Prostate gland (tissue), 2 donors: Measurements from ENCODE around the gene SET. TPM values are rescaled to one million over a fixed set of nuclear protein-coding genes. Genes with fewer than 3 reads are reported as not detected.

Source experiments
- DNase-seq: peaks from one replicate; pipeline ENCODE4 v3.0.0-alpha.2; 2019; ENCODE audit warnings: low spot score
- H3K27ac ChIP-seq, 2 donors: fragments of 200-600 bp; sonication (generic); 2 replicates each; pipeline ENCODE4 v1.5.1; 2017 to 2019
- H3K27me3 ChIP-seq: fragments of 200-600 bp; sonication (generic); replicated peaks from 2 replicates; pipeline ENCODE4 v1.5.1; 2019; ENCODE audit not compliant: insufficient read depth
- H3K36me3 ChIP-seq, 2 donors: fragments of 200-600 bp; sonication (generic); 1 replicate in 1 of 2; 2 replicates in 1 of 2; pipeline versions ENCODE4 v1.5.1 to v1.8.1; 2017 to 2019
- H3K4me1 ChIP-seq: fragments of 200-600 bp; sonication (generic); replicated peaks from 2 replicates; pipeline ENCODE4 v1.5.1; 2019
- H3K4me3 ChIP-seq, 2 donors: fragments of 200-600 bp; sonication (generic); 2 replicates each; pipeline ENCODE4 v1.5.1; 2017 to 2019
- H3K9me3 ChIP-seq: fragments of 200-600 bp; sonication (generic); 2 replicates; pipeline ENCODE4 v1.5.1; 2017
- POLR2A ChIP-seq: fragments of 450-650 bp; IDR thresholded peaks from one replicate; pipeline ENCODE4 v1.6.1; 2016; ENCODE audit warnings: antibody characterized with exemption, mild to moderate bottlenecking
- POLR2AphosphoS5 ChIP-seq: sonication (generic); formaldehyde crosslinking; IDR thresholded peaks from one replicate; pipeline ENCODE4 v1.6.1; 2017; ENCODE audit warnings: antibody characterized with exemption
- WGBS: methylation state at CpG from one replicate; pipeline ENCODE4 v1.1.5; 2018; 5-methylcytosine and 5-hydroxymethylcytosine counted together
- intact Hi-C: fragments of 100-400 bp; cut with DNase I; formaldehyde crosslinking; loops from one replicate; pipeline ENCODE4 v1.14.2; 2022
- total RNA-seq, 2 donors: library from RNA; depleted of rRNA; stranded (reverse); fragments of >200 nt; gene quantifications; one replicate each; pipeline ENCODE4 v1.1.0, GENCODE V29; 2016
- TF ChIP-seq, protein P1 (sequence below), 4 experiments: fragments of 200-600 bp in 2 of 4; fragments of 450-650 bp in 2 of 4; sonication (generic) in 2 of 4; IDR thresholded peaks; 1 replicate in 3 of 4; 2 replicates in 1 of 4; pipeline ENCODE4 v1.5.1; 2016 to 2019; ENCODE audit warnings: antibody characterized with exemption in 4 of 4, mild to moderate bottlenecking in 2 of 4, moderate library complexity in 2 of 4

The SET gene
- total RNA-seq, 2 donors from 2014 or later: 138 to 150 TPM

DNA sequence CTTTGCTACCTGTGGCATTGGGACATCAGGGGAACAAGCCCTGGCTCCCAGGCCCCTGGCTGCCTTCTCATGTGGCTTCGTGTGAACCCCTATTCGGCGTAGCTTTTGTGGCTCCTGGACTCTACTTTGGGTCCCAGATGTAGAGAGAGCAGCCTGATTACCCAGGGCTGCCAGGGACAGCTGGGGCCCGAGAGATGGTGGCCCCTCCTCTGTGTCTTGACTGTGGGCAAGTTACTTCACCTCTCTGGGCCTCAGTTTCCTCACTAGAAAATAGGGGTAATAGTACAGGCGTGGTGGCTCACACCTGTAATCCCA, 15.3 kb downstream of the SET start:
- no peaks in the 10 kb centered on the region for H3K4me1 ChIP-seq
- intact Hi-C loops: no loop called here
- no peaks in the 10 kb centered on the region for H3K27me3 ChIP-seq
- no peaks in the 10 kb centered on the region for H3K36me3 ChIP-seq
- no peak for DNase-seq
- 94% methylated on average over 5 of the region's 5 CpGs for WGBS
- no peak overlapping the region for H3K27ac ChIP-seq
- TF ChIP-seq POLR2A (no peak), POLR2AphosphoS5 (no peak)
- TF ChIP-seq, protein P1, sequence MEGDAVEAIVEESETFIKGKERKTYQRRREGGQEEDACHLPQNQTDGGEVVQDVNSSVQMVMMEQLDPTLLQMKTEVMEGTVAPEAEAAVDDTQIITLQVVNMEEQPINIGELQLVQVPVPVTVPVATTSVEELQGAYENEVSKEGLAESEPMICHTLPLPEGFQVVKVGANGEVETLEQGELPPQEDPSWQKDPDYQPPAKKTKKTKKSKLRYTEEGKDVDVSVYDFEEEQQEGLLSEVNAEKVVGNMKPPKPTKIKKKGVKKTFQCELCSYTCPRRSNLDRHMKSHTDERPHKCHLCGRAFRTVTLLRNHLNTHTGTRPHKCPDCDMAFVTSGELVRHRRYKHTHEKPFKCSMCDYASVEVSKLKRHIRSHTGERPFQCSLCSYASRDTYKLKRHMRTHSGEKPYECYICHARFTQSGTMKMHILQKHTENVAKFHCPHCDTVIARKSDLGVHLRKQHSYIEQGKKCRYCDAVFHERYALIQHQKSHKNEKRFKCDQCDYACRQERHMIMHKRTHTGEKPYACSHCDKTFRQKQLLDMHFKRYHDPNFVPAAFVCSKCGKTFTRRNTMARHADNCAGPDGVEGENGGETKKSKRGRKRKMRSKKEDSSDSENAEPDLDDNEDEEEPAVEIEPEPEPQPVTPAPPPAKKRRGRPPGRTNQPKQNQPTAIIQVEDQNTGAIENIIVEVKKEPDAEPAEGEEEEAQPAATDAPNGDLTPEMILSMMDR (IDR thresholded peaks at IDR 0.05): no peak
- H3K4me3 ChIP-seq: no peak overlapping the region
- H3K9me3 ChIP-seq: no peaks in the 10 kb centered on the region

DNA sequence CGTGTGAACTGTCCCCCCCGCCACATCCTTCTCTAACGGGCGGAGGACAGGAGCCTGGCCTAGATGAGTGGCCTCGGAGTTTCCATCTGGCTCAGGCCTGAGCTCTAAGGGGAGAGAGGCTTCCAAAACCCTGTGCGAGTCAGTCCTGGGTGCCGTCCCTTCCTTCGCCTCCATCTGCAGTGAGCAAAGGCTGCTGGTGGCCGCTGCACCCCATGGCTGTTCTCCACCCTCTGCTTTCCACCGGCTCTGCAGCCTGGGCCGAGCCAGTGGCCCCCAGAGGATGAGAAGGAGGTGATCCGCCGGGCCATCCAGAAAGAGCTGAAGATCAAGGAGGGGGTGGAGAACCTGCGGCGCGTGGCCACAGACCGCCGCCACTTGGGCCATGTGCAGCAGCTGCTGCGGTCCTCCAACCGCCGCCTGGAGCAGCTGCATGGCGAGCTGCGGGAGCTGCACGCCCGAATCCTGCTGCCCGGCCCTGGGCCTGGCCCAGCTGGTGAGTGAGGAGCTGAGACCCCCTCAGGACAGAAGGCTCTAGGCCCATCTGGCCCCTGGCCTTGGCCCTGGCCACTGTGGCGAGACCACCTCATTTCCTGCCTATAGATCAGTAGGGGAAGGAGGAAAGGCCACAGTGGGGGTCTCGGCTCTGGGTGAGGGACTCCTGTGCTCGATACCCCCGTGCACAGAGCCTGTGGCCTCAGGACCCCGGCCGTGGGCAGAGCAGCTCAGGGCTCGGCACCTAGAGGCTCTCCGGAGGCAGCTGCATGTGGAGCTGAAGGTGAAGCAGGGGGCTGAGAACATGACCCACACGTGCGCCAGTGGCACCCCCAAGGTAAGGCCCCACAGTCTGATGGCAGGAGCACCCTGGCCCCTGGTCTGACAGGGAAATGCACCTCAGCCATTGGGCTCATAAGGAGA, 16.3 kb downstream of the SET start:
- Histone ChIP-seq H3K36me3 (no peaks in the 10 kb centered on the region), H3K27ac (no peak overlapping the region), H3K4me3 (no peak overlapping the region), H3K9me3 (no peaks in the 10 kb centered on the region), H3K27me3 (no peaks in the 10 kb centered on the region), H3K4me1 (no peaks in the 10 kb centered on the region)
- intact Hi-C loops: no loop called here
- TF ChIP-seq, protein P1 (IDR thresholded peaks at IDR 0.05): no peak
- TF ChIP-seq POLR2AphosphoS5: no peak
- no peak for TF ChIP-seq POLR2A
- 89% methylated on average over 30 of the region's 36 CpGs for WGBS
- no peak for DNase-seq

DNA sequence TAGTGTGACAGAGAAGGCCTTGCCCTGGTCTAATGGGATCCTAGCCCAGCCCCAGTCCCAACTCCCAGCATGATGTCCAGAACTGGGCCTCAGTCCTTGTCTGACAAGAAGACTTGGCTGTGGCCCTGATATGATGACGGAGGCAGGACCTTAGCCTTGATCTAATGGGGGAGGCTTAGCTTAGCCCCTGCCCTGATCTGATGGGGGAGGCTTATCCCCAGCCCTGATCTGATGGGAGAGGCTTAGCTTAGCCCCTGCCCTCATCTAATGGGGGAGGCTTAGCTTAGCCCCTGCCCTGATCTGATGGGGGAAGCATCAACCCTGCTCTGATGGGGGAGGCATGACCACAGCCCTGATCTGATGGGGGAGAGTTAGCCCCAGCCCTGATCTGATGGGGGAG, 17.0 kb downstream of the SET start:
- Histone ChIP-seq H3K36me3 (no peaks in the 10 kb centered on the region), H3K27ac (no peak overlapping the region), H3K4me1 (no peaks in the 10 kb centered on the region), H3K4me3 (no peak overlapping the region), H3K9me3 (no peaks in the 10 kb centered on the region), H3K27me3 (no peaks in the 10 kb centered on the region)
- WGBS: 83% methylated on average over 1 of the region's 1 CpG
- intact Hi-C loops: no loop called here
- DNase-seq: no peak
- TF ChIP-seq POLR2AphosphoS5: no peak
- TF ChIP-seq, protein P1 (IDR thresholded peaks at IDR 0.05): no peak
- no peak for TF ChIP-seq POLR2A

DNA sequence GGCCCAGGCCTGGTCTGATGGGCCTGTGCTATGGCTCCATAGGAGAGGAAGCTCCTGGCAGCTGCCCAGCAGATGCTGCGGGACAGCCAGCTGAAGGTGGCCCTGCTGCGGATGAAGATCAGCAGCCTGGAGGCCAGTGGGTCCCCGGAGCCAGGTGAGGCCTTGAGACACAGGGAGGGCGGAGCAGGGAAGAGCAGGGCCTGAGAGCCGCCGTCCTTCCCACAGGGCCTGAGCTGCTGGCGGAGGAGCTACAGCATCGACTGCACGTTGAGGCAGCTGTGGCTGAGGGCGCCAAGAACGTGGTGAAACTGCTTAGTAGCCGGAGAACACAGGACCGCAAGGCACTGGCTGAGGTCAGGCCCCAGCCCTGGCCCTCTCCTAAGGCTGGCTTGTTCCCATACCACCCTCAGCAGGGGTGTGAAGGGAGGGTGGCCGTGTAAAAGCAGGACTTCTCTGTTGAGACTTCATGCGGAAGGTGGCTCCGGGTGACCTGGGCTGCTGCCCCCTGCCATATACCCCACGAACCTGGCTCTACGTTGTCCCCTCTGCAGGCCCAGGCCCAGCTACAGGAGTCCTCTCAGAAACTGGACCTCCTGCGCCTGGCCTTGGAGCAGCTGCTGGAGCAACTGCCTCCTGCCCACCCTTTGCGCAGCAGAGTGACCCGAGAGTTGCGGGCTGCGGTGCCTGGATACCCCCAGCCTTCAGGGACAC, 17.8 kb downstream of the SET start:
- intact Hi-C loops: no loop called here
- no peak for DNase-seq

More for the DNA sequence above, 17.8 kb downstream of the SET start:
- TF ChIP-seq, protein P1 (IDR thresholded peaks at IDR 0.05): no peak
- TF ChIP-seq POLR2AphosphoS5: no peak
- no peak for TF ChIP-seq POLR2A
- no peaks in the 10 kb centered on the region for H3K27me3 ChIP-seq
- WGBS: 81% methylated on average over 21 of the region's 23 CpGs
- H3K36me3 ChIP-seq: no peaks in the 10 kb centered on the region
- no peaks in the 10 kb centered on the region for H3K9me3 ChIP-seq
- no peak overlapping the region for H3K4me3 ChIP-seq
- no peaks in the 10 kb centered on the region for H3K4me1 ChIP-seq
- no peak overlapping the region for H3K27ac ChIP-seq
